Prostate gland (tissue), 2 donors: ENCODE results near the gene IGFLR1.

Experiments used
- POLR2A ChIP-seq: fragments of 450-650 bp; IDR thresholded peaks from one replicate; pipeline ENCODE4 v1.6.1; 2016; ENCODE audit warnings: antibody characterized with exemption, mild to moderate bottlenecking
- POLR2AphosphoS5 ChIP-seq: sonication (generic); formaldehyde crosslinking; IDR thresholded peaks from one replicate; pipeline ENCODE4 v1.6.1; 2017; ENCODE audit warnings: antibody characterized with exemption
- TF ChIP-seq, protein P1 (sequence below), 4 experiments: fragments of 200-600 bp in 2 of 4; fragments of 450-650 bp in 2 of 4; sonication (generic) in 2 of 4; IDR thresholded peaks; 1 replicate in 3 of 4; 2 replicates in 1 of 4; pipeline ENCODE4 v1.5.1; 2016 to 2019; ENCODE audit warnings: antibody characterized with exemption in 4 of 4, mild to moderate bottlenecking in 2 of 4, moderate library complexity in 2 of 4

DNA sequence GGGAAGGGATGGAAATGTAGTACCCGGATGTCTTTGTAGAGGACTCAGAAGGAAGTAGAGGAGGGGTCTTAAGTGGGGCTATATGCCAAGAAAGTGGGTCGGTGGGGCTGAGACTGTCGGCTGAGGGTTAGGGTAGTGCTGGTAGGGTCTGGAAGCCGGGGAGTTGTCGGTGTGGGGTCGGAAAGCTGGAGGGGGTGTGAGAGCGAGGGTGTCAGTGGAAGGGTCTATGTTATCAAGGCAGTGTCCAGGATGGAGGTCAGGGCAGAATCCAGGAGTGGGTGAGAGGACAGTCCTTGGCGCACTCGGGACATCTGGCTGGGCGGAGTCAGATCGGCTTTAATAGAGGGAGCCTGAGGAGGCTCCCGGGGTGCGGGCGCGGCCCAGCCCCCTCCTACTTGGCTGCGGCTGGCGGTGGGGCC, 12.9 kb upstream of the IGFLR1 start:
- TF ChIP-seq POLR2A (no peak), POLR2AphosphoS5 (no peak)
- TF ChIP-seq, protein P1, sequence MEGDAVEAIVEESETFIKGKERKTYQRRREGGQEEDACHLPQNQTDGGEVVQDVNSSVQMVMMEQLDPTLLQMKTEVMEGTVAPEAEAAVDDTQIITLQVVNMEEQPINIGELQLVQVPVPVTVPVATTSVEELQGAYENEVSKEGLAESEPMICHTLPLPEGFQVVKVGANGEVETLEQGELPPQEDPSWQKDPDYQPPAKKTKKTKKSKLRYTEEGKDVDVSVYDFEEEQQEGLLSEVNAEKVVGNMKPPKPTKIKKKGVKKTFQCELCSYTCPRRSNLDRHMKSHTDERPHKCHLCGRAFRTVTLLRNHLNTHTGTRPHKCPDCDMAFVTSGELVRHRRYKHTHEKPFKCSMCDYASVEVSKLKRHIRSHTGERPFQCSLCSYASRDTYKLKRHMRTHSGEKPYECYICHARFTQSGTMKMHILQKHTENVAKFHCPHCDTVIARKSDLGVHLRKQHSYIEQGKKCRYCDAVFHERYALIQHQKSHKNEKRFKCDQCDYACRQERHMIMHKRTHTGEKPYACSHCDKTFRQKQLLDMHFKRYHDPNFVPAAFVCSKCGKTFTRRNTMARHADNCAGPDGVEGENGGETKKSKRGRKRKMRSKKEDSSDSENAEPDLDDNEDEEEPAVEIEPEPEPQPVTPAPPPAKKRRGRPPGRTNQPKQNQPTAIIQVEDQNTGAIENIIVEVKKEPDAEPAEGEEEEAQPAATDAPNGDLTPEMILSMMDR (IDR thresholded peaks at IDR 0.05): no peak
